PC-9 (cell line): ENCODE measurements around the gene ZDHHC14.

Experiments
- CTCF ChIP-seq: fragments of 200-600 bp; sonication (generic); conservative IDR thresholded peaks from 2 replicates; pipeline ENCODE4 v1.6.1; 2017; ENCODE audit warnings: mixed run types, antibody characterized with exemption, mild to moderate bottlenecking, moderate library complexity
- EZH2 ChIP-seq: fragments of 200-600 bp; sonication (generic); IDR thresholded peaks from 2 replicates; pipeline ENCODE4 v1.8.0; 2017; ENCODE audit warnings: antibody characterized with exemption, low read depth

DNA sequence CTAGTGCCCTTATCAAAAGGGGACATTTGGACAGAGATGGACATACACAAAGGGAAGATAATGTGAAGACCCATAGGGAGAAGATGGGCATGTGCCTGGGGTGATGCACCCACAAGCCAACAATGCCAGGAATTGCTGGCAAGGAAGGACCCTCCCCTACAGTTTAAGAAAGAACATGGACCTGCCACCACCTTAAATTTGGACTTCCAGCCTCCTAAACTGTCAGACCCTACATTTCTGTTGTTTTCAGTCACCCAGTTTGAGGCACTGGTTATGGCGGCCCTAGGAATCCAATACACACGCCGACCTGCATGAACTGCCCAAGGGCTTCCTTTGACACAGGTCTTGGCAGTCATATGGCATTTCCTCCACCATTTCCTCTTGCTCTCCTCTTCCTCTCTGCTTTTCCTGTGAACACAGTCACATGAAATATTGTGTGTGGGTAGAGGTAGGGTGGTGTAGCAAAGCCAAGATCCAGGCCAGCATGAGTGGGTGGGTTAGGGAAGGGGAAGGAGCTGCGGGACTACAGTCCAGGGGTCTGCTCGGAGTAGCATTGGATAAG is 115.6 kb downstream of the ZDHHC14 start:
- TF ChIP-seq EZH2 (no peak), CTCF (no peak)
